Measurements from ENCODE around the gene RAB11B. TPM values are rescaled to one million over a fixed set of nuclear protein-coding genes. Genes with fewer than 3 reads are reported as not detected.
"Not testable (repeated sequence)": the region's sequence is repeated elsewhere in the genome, so short reads cannot be mapped to it uniquely, and the experiment has no call there.

RAB11B gene
- 97.5 TPM for polyA plus RNA-seq (2013, experiment 1 of 2; ENCODE audit: insufficient read length)
- 82.6 TPM for polyA plus RNA-seq (2013, experiment 2 of 2; ENCODE audit: insufficient read length)

DNA sequence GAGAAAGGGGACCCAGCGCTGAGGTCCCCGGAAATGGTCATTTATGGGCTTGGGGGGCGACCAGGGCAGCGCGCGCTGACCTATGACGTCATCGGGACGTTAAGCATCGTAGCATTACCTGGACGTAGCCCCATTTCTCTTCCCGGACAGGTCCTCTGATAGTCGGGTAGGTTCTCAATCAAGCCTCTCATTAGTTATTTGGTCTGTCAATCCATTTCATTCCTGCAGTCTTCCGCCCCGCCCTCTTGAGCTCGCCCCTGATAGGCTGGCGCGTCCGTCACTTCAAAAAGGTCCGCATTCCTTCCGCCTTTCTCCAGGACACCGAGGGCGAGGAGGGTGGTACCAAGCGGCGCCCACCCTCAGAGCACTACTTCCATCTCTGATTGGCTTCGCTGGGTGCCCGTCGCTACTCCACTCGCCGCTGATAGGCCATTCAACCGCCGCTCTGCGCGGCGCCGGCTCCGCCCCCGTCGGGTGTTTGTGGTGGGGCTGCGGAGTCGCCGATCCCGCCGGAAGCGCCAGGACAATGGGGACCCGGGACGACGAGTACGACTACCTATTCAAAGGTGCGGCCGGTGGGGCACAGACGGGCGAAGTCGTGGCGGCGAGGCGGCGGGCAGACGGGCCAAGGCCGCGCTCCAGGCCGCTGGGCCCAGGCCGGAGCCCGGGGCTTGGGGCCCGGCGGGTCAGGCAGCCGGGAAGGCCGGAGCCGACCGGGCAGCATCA lies at the start of gene RAB11B:
RAB11B (plus strand) TSS at position 470 of the 726 bp plus-strand sequence; CDS start at position 527, 57 bp downstream.
- DNase-seq: peak; percentile 100

DNA sequence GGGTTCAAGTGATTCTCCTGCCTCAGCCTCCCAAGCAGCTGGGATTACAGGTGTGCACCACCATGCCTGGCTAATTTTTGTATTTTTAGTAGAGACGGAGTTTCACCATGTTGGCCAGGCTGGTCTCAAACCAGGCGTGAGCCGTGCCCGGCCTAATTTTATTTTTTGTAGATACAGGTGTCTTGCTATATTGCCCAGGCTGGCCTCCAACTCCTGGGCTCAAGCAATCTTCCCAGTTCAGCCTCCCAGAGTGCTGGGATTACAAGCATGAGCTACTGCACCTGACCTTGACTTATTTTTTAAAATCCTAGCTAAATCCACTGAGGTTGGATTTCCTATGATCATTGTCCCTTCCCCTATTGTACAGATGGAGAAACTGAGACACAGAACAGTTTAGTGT lies 48.7 kb upstream of the RAB11B start:
- DNase-seq: not testable (repeated sequence)

DNA sequence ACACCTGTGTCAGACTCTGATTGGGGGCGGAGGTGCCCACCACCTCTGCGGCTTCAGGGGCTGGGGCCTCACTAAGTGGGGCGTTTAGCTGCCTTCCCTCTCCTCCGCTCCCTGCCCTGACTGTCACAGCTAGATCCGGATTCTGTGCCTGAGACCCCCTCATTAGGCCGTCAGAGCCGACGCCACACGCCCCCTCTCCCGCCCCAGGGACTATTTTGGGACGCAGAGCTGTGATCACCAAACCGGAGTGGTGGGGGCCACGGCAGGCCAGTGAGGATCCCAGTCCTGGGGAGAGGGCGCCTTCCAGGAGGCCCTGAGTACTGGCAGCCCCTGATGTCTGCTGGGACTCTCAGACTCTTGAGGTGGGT lies 47.9 kb upstream of the RAB11B start:
- no peak for DNase-seq

DNA sequence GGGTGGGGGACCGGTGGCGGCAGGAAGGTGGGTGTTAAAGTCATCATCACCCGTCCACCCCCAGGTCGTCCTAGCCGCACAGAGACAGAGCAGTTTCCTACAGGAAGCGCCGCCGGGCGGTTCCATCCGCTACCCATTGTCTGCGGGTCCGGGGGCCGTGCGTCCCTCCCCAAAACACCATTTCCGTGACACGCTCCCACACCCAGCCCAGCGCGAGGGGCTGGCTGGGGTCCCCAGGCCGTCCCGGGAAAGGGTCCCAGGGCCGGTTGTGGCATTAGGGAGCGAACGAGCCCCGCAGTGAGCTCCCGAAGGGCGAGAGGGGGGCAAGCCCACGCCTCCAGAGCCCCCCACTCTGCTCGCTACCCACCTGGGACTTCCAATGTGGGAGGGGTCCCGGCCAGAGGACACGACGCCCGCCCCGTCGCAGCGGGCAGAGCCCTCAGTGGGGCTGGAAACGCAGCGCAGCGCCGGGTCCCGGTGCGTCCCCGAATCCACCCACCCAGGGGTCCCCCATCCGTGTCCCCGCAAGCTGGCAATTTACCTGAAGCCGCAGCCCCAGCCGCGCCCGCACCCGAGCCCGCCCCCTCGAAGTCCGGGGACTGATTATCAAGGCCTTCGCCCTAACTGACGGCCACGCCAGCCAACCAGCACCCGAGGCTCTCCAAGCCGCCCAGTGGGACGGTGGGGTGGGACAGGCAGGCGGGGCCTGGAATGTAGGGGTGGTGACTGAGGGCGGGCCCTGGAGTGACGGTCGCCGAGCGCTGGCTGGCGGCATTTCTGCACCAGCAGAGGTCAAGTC lies 47.3 kb upstream of the RAB11B start, which contains the start of gene KANK3:
KANK3 (minus strand) TSS at position 579 of the 799 bp plus-strand sequence. CDS start 5,434 bp downstream, outside the sequence.
- peak; percentile 95 for DNase-seq

DNA sequence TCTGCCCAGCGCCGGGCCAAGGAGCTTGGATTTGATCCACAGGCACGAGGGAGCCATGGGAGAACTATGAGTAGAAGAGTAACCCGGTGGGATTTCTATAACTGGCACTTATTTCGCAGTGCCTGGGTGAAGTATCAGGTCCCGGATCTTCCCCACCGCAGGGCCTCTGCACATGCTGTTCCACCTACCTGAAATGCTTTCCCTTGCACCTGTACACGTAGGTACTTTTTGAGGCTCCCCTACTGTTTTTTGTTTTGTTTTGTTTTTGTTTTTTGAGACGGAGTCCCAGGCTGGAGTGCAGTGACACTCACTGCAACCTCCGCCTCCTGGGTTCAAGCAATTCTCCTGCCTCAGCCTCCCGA lies 46.7 kb upstream of the RAB11B start:
- no peak for DNase-seq

DNA sequence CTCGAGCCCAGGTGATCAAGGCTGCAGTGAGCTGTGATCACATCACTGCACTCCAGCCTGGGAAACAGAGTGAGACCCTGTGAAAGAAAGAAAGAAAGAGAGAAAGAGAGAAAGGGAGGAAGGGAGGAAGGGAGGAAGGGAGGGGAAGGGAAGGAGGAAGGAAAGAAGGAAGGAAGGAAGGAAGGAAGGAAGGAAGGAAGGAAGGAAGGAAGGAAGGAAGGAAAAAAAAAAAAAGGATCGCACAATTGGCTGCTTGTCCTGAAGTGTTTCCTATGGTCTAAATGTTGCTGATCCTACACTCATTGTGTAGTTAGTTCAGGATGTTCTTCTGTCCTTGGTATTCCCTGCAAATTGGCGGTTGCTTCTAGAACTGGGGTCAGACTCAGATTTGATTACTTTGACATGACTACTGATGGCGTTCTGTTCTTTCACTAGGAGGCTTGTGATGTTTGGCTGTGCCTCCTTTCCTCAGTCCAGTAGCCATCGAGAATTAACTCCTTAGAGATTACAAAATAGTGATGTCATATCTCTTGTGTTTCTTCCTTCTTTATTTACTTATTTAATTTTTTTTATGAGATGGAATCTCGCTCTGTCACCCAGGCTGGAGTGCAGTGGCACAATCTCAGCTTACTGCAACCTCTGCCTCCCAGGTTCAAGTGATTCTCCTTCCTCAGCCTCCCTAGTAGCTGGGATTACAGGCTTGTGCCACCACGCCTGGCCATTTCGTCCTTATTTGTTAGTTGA lies 40.4 kb upstream of the RAB11B start:
- DNase-seq: not testable (repeated sequence)

DNA sequence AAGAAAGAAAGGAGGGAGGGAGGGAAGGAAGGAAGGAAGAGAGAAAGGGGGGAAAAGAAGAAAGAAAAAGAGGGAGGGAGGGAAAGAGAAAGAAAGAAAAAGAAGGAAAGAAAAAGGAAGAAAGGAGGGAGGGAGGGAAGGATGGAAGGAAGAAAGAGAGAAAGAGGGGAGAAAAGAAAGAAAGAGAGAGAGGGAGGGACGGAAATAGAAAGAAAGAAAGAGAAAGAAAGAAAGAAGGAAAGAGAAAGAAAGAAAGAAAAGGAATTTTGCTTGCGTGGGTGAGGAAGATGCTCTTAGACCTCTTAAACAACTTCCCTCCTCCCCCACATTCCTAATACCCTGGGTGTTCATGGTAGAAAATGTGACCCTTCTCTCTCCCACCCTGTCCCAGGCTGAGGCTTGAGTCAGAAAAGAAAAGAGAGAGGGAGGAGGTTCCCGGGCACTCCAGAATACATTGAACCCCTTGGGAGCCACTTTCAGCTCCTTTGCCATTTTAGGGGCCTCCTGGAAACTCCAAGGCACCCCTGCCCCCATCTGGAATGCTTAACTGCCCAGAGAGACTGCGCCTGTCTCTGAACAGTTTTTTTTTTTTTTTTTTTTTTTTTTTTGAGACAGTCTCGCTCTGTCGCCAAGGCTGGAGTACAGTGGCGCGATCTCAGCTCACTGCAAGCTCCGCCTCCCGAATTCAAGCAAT lies 37.9 kb upstream of the RAB11B start:
- DNase-seq: peak; percentile 79

DNA sequence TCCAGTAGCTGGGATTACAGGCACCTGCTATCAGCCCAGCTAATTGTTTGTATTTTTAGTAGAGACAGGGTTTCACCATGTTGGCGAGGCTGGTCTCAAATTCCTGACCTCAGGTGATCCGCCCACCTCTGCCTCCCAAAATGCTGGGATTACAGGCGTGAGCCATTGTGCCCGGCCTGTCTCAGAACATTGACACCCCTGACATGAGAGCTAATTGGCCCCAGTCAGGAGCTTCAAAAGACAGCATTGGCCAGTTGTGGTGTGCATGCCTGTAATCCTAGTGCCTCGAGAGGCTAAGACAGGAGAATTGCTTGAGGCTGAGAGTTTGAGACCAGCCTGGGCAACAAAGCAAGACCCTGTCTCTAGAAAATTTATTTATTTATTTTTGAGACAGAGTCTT lies 37.3 kb upstream of the RAB11B start:
- not testable (repeated sequence) for DNase-seq

DNA sequence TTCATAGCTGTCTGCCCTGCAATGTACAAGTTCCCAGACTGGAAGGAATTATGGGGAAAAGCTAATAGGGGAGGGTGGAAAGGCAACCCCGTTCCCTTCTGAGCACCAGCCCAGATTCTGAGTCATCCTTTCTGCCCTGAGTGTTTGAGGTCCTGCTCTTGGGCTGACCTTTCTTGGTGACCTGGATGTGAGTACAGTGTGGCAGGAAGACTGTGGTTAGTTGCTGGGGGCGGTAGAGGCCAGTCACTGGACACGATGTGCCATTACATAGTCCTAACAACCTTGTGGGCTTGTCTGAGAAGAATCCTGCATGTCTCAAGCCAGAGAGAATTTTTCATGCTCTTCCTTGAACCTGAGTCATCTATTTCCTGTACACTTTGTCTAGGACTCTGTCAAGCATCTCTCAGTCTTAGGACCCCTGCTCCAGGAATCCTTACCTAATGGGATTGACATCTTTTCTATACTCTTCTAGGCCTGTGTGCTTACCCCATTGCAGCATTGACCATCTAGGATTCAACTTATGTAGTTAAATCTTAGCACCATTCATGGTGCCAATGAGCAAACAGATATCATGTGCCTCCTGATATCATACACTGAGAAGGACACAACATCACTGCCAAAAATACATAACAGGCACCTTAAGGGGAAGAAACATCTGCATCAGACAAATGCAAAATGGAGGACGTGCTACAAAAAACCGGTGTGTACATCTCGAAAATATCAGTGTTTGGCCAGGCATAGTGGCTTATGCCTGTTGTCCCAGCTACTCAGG lies 34.3 kb upstream of the RAB11B start:
- peak; percentile 81 for DNase-seq

DNA sequence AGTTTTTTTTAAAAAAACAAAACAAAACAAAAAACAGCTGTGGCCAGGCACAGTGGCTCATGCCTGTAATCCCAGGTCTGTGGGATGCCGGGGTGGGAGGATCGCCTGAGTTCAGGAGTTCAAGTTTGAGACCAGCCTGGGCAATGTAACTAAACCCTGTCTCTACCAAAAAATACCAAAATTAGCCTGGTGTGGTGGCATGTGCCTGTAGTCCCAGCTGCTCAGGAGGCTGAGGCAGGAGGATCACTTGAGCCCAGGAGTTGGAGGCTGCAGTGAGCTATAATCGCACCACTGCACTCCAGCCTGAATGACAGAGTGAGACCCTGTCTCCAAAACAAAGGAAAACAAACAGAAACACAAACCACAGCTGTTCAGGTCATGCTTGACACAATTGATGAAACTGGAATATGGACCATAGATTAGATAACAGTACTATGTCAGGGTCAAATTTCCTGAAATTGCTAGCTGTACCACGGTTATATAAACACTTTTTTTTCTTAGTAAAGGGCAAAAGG lies 33.1 kb upstream of the RAB11B start:
- no peak for DNase-seq

DNA sequence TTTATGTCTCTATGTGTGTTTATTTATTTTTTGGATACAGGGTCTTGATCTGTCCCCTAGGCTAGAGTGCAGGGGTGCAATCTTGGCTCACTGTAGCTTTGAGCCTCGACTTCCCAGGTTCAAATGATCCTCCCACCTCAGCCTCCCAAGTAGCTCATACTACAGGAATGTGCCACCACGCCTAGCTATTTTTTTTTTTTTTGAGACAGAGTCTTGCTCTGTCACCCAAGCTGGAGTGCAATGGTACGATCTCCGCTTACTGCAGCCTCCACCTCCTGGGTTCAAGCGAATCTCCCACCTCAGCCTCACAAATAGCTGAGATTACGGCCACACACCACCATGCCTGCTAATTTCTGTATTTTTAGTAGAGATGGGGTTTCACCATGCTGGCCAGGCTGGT lies 31.2 kb upstream of the RAB11B start:
- no peak for DNase-seq

DNA sequence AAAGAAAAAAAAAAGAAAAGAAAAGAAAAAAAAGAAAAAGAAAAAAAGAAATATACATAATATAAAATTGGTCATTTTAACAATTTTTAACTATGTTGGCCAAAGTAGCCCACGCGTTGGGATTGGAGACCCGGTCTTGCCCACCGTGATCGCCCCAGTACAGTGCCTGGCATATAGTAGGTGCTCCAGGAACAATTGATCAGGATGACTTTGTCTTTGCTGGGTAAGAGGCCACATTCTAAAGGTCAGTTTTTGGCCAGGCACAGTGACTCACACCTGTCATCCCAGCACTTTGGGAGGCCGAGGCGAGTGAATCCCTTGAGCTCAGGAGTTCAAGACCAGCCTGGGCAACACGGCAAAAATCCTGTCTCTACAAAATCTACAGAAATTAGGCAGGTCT lies 30.0 kb upstream of the RAB11B start:
- no peak for DNase-seq

DNA sequence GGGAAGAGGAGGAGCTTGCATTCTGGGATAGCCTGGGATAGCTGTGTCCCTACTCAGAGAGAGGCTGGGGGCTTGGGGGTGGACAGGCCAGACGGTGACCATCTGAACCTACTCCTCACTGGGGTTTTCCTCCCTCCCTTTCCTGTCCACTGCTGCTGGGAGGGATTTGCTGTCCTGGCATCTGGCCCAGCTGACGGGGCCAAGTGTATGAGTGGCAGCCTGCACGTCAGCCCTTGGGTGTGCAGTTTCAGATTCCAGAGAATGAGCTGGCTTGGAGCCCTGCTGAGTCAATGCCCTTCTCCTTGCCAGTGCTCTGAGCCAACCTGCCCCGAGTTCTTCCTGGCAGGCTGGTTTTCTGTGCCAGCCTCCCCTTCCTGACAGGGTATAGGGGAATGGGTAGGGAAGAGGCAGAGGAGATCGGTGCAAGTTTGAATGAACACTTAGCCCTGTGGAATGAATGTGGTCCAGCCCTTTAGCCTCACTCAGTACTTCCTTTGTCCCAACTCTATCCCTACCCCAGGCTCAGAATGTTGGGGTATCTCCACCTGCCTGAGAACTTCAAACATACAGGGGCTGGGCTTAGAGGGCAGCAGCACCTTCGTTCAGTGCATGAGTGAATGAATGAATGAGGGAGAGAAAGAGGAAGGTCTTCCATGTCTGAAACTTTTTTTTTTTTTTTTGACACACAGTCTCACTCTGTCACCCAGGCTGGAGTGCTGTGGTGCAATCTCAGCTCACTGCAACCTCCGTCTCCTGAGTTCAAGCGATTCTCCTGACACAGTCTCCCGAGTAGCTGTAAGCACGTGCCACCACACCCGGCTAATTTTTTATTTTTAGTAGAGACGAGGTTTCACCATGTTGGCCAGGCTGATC lies 28.0 kb upstream of the RAB11B start:
- DNase-seq: peak; percentile 98

DNA sequence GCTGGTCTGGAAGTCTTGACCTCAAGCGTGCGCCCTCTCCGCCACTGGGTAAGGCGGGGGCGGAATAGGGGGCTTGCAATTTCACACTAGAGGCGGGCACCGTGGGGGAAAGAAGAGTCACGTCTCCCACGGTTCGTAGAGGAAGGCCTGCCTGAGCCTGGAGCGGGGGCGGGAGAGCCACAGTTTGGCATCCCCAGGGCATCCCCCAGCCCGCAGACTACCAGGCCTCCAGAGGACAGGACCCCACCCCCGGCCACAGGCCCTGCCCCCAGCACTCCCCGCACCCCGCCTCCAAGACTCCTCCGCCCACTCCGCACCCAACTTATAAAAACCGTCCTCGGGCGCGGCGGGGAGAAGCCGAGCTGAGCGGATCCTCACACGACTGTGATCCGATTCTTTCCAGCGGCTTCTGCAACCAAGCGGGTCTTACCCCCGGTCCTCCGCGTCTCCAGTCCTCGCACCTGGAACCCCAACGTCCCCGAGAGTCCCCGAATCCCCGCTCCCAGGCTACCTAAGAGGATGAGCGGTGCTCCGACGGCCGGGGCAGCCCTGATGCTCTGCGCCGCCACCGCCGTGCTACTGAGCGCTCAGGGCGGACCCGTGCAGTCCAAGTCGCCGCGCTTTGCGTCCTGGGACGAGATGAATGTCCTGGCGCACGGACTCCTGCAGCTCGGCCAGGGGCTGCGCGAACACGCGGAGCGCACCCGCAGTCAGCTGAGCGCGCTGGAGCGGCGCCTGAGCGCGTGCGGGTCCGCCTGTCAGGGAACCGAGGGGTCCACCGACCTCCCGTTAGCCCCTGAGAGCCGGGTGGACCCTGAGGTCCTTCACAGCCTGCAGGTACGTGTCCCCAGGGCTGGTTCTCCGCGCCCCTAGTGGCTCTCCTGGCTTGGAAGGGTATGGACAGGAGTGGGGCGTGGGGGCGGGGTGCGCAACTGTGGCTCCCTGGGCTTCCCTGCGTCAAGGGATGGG lies 26.1 kb upstream of the RAB11B start, which contains the start of gene ANGPTL4:
ANGPTL4 (plus strand) TSS at position 353 of the 969 bp plus-strand sequence; CDS start at position 520, 167 bp downstream.
- DNase-seq: peak; percentile 89

DNA sequence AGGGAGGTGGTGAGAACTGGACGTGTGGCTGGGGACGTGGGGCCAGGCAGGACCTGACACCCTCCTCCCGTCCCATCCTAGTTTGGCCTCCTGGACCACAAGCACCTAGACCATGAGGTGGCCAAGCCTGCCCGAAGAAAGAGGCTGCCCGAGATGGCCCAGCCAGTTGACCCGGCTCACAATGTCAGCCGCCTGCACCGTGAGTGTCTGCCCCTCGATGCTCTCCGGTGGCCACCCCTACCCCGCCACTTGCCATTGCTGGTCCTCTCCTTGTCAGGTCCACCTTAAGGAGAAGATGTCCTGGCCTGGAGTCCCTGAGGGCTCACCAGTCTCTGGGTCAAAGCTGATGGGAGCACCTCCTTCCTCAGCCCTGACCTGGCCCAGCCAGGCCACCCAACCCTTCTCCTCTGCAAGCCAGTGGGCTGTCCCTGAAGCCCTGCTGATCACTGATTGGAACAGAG lies 24.0 kb upstream of the RAB11B start:
- DNase-seq: no peak

DNA sequence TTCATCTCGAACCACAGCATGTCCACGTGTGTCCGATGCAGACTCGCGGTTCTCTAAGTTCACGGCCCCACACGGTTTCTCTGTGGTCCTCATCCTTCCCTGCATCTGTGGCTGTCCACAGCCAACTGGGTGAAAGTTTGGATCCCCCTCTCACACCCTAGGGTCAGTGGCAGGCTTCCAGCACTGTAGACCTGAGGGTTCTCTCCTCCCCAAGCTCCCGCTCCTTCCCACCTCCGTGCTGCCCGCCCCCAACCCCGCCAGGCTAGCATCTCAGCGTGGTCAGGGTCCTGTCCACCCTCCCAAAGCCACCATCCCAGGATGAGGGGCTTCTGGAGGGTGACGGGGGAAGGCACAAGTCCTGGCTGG lies 23.2 kb upstream of the RAB11B start:
- no peak for DNase-seq

DNA sequence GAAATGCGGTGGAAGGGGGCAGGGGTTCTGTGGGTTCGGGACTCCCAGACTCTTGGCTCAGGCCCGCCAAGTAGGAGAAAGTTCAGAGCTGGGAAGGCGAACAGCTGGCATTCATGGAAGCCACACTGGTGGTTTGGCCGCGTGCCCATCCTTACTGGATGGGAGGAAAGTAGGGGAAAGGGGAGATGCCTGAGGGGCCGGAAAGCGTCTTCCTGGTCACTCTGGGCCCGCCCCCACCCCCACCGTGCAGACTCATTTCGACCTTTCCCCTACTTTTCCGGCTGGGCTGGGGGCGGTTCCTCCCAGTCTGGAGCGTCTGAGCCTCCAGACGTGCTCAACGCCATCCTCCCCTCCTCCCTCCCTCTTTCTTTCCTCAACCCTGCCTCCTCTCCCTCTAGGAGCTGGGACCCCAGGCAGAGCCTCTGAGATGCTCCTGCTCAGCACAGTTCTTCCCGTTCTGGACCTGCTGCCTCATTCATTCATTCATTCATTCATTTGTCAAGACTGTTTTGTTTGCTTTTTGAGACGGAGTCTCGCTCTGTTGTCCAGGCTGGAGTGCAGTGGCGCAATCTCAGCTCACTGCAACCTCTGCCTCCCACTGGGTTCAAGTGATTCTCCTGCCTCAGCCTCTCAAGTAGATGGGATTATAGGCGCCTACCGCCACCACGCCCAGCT lies 22.7 kb upstream of the RAB11B start:
- peak; percentile 99 for DNase-seq

All from fibroblast of skin of scalp (primary cell).